HG03025 (cell line): ENCODE measurements around the gene ASB2.
A peak's percentile ranks its signal among the peaks of the same experiment; 100 is the strongest.

ENCODE experiments used
- ATAC-seq: cut with Tn5 transposase; IDR thresholded peaks from one replicate; pipeline ENCODE4 v1.9.1; 2021; ENCODE audit warnings: mild to moderate bottlenecking, moderate library complexity; ENCODE audit not compliant: unreplicated experiment, low FRiP score

ASB2 gene

GRCh38 chr14:93964281-93964680 is 12.1 kb downstream of the ASB2 start:
- ATAC-seq = no peak

DNA sequence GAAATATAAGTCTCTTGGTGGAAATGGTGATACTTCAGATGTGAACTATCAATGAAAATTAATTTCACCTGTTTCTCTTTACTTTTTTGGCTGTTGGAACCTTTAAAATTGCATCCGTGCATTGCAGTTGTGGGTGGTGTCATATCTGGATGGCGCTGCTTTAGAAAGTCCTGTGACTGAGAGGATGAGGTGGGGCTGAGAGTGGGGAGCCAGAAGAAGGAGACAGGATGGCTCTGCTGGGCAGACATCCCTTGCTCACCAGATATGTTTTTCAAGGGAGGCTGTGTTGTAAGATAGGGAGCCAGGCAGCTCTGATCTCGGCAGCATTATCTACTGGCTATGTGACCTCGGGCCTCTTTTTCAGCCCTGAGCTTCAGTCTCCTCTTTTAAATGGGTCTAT is 12.7 kb downstream of the ASB2 start:
- no peak for ATAC-seq

GRCh38 chr14:93962701-93963601 is 13.4 kb downstream of the ASB2 start:
- ATAC-seq = peak; percentile 41

DNA sequence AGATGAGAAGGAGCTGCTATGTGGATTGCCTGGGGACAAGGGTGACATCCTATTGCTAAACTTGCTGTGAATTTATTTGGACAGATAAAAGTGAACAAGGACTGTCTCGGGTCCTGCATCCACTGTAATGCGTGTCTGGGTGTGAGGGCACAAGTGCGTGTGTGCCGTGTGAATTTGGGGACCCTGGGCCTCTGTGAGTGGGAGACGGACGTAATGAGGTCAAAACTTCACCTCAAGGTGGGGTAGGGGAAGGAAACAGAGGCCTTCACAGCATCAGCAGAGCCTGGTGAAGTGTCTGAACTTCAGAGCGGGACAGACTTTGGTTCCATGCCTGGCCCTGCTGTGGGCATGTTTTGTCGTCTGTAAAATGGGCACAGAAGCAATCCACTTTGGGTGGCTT is 14.8 kb downstream of the ASB2 start:
- no peak for ATAC-seq

DNA sequence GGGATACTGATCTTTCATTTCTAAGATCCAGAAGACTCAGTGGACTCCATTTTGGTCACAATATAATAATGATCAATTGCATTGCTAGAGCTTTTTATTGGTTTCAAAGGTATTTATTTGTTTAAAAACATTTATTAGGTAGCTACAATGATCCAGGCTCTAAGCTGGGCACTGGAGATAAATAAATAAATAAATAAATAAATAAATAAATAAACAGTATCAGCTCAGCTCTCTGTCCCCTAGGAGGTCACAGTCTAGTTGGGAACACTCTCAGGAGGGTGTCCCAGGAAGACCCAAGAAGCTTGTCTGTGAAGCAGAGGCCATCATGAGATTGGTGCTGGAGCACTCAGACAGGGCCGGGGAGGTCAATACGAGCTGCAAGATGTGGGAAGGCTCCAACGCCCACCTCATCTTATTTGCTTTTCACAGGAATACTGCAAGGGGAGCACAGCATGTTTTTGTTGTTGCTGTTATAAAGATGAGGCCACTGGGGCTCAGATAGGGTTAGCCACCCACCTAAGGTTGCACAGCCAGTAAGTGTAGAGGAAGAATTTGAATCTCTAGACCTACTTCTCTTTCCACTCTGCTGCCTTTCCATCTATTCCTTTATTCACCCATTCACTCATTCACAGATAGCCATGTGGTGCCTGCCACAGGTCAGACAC is 15.5 kb downstream of the ASB2 start:
- ATAC-seq = no peak

DNA sequence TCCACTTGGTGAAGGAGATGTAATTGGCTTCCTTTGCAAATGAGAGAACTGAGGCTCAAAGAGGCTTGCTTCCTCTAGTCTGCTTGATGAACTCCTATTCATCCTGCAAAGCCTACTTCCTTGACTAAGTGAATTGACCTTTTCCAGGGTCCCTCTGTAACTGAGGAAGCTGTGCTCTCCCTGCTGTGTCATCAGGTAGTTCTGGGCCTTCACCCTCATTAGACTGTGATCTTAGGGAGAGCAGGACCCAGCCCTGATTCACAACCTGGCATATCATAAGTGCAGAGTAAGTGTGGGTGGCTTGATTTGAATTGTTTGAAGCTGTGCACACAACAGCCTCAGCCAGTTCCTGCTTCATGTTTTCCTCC is 16.3 kb downstream of the ASB2 start:
- ATAC-seq = no peak

DNA sequence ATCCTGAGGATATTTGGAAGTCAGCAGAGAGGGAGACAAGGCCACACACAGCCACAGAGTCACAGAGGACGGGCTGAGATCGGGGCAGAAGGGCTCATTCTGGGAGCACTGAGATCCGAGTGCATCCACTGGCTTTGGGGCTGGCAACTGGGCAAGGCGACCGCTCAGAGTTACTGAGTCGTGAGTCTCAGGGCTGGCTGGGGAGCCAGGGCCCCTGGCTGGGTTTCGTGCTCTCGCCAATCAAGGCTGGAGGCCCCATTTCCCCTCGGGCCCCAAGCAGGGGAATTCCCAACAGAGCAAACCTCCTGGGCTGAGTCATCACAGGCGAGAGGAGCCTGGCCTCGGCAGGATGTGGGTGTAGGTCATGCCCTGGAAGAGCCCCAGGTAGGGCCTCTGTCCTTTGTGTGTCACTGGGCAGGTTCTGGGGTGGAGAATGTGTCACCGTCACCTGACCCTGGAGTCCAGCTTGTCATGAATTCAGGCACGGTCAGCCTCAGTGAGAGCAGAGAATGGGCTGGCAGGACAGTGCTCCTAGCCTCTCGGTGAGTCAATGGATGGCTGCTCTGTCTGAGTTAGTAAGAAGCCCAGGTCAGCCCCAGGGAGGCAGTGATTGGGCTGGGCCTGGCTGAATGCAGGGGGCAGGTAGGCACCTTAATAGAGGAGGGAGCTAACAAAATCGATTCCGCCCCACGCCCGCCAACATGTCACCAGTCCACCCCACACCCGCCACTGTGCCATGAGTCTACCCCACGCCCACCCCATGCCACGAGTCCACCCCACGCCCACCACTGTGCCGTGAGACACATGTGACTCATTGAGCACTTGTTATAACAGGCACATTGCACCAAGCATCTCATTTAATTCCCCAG is 16.9 kb downstream of the ASB2 start:
- ATAC-seq = peak; percentile 50

GRCh38 chr14:93958567-93959238 is 17.7 kb downstream of the ASB2 start:
- no peak for ATAC-seq

- no peak for ATAC-seq
These were observed 18.4 kb downstream of the ASB2 start for GRCh38 chr14:93957751-93958566.

- no peak for ATAC-seq
These were observed 19.0 kb downstream of the ASB2 start for GRCh38 chr14:93957333-93957710.

- no peak for ATAC-seq
These were observed 19.6 kb downstream of the ASB2 start for GRCh38 chr14:93956514-93957332.

DNA sequence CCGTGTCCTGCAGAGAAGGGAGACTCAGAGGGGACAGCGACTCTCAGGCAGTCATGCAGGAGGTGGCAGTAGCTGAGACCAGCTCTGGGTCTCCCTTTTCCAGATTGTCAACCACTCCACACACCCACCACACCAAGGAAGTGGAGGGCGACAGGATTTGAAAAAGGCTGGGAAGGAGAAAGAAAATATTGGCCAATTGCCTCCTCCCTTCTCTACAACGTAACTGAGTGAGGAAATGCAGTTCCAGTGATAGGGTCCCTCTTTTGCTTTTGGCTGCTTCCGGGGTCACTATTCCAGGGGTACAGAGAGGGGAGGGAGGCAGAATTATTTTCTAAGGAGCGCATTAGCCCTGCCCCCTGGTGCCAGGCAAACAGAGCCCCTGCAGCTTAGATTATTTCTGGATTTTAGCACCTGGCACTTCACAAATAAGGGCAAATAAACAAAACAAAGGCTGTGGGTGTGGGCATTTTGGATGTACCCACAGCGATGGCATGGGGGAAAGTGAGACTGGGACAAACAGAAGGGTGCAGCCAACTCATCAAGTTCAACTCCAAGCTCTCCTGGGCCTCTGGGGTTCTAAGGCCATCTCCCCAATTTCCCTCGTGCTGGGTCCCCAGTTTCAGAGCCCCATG is 20.4 kb downstream of the ASB2 start:
- no peak for ATAC-seq

GRCh38 chr14:93954900-93955849 is 21.2 kb downstream of the ASB2 start:
- no peak for ATAC-seq

DNA sequence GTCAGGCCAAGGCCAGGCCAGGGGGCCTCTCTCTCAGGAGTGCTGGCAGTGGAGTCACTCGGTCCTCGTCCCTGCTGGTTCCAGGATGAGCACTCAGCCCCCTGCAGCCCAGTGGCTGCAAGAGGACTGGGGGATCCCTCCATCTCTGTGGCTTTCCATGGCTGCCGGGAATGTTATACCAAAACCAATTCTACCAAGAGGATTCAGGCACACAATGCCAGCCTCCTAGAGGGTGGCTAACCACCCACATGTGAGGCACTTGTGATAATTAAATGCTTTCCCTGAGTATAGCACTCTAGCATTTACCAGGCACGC is 21.9 kb downstream of the ASB2 start:
- ATAC-seq = no peak

- no peak for ATAC-seq
These were observed 22.4 kb downstream of the ASB2 start for GRCh38 chr14:93953739-93954515.

DNA sequence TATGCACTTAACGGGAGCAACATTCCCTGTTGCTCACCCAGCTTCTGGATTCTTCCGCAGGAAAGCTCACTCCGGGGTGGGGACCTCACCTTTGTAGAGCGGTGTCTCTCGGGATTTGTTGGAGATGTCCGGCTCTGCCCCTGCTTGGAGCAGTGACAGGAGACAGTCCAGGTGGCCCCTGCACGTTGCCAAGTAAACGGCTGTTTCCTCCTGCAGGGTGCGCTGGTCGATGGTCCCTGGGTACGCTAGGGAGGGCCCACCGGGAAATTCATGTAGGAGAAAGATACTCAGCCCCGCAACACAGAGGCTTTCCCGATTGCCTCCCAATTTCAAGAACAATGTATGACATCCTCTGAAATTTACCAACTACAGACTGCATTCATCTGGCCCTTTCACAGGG is 23.1 kb downstream of the ASB2 start:
- ATAC-seq = no peak

GRCh38 chr14:93952829-93953228 is 23.5 kb downstream of the ASB2 start:
- ATAC-seq = no peak
